ENCODE results near the gene CERS5.

DNA sequence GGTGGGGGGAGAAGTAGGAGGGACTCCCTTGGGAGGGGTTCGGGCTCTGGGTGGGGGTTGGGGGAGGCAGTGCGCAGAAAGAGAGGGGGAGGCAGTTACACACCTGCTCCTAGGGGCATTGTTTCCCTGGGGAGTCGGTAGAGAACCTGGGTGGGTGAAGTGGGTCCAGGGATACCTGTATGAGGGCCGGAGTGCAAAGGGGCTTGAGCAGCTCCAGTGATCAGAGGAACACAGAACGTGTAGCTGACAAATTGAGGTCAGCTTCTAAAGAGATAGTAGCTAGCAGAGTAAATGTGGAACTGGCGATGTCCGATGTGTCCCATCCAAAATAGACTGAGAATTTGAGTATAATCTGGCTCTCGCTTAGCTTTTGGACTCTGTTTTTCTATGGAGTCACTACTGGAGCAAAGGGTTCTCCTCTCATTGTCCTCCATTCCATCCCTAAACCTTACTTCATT lies 81.5 kb downstream of the CERS5 start:
- no peak for TF ChIP-seq POLR2A (IDR thresholded peaks at IDR 0.05)
- TF ChIP-seq, protein P1, sequence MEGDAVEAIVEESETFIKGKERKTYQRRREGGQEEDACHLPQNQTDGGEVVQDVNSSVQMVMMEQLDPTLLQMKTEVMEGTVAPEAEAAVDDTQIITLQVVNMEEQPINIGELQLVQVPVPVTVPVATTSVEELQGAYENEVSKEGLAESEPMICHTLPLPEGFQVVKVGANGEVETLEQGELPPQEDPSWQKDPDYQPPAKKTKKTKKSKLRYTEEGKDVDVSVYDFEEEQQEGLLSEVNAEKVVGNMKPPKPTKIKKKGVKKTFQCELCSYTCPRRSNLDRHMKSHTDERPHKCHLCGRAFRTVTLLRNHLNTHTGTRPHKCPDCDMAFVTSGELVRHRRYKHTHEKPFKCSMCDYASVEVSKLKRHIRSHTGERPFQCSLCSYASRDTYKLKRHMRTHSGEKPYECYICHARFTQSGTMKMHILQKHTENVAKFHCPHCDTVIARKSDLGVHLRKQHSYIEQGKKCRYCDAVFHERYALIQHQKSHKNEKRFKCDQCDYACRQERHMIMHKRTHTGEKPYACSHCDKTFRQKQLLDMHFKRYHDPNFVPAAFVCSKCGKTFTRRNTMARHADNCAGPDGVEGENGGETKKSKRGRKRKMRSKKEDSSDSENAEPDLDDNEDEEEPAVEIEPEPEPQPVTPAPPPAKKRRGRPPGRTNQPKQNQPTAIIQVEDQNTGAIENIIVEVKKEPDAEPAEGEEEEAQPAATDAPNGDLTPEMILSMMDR (IDR thresholded peaks at IDR 0.05) = no peak

Data from esophagus squamous epithelium (tissue), 4 donors.